HG02970 (cell line): ENCODE data around the gene KRTAP1-5.
"Not testable (repeated sequence)": the region's sequence is repeated elsewhere in the genome, so short reads cannot be mapped to it uniquely, and the experiment has no call there.

Source experiments
- ATAC-seq: cut with Tn5 transposase; IDR thresholded peaks from one replicate; pipeline ENCODE4 v1.9.1; 2021; ENCODE audit warnings: mild to moderate bottlenecking, moderate library complexity, moderate number of reproducible peaks; ENCODE audit not compliant: unreplicated experiment, low FRiP score

The KRTAP1-5 gene

GRCh38 chr17:41026715-41027471 is at the start of gene KRTAP1-5:
KRTAP1-5 (minus strand) TSS chr17:41027208; CDS start chr17:41027155, 53 bp downstream.
- ATAC-seq, result no peak

- ATAC-seq, result no peak
Measured at GRCh38 chr17:41076788-41077187, 49.8 kb upstream of the KRTAP1-5 start.

DNA sequence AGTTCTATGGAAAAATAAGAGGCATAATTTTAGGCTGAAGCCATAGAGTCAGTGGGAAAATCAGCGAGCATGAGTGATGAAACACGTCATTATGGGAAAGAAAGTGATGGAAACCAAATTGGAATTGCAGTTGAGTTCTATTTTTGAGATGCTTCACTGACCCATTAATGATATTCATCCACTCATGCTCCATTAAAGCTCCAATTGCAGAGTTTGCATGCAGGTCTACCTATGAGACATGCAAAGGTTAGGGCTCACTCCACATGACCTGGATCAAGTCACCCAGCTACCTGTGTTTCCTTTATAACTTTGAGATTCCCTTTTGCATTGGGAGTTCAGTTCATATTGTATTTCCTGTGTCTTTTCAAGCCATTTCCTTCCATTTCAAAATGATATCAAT is 46.7 kb upstream of the KRTAP1-5 start:
- ATAC-seq, result no peak

DNA sequence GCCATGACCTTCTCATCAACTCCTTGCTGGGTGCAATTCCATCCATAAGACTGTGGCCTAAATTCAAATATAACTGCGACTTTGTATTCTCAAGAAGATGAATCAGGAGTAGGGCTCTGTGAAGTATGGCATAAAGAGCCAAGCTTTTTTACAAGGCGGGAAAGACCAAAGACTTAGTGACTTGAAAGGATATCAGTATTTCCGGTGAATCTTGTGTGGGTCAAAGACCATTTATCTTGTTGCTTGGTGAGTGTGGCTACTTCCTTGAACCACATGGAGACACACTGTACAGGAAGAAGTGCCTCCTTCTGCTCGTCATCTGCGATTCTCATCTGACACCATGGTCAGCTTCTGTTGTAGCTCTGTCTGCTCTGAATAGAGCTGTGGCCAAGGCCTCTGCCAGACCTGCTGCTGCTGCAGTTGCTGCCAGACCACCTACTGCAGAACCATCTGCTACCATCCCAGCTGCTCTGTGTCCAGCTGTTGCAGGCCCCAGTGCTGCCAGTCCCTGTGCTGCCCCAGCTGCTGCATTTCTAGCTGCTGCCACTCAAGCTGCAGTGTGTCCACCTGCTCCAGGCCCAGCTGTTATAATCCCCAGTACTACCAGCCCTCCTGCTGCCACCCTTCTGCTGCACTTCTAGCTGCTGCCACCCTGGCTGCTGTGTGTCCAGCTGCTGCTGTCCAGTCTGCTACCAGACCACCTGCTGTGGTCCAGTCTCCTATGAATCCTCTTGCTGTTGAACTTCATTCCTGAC is 44.8 kb upstream of the KRTAP1-5 start:
- no peak for ATAC-seq

DNA sequence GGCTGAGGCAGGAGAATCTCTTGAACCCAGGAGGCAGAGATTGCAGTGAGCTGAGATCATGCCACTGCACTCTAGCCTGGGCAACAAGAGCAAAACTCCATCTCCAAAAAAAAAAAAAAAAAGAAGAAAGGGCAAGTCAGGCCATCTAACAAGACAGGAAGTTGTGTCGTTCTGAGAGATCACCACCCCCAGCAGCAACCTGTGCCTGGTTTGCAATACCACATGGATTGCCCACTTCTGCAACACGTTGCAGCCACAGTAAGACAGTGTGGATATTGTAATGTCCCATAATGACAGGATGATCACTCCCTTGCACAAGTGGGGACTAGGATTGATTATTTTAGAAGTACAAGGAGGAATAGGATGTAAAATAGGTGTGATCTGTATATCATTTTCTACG is 42.0 kb upstream of the KRTAP1-5 start:
- ATAC-seq, result no peak

GRCh38 chr17:41067281-41067680 is 40.3 kb upstream of the KRTAP1-5 start:
- no peak for ATAC-seq

- ATAC-seq, result no peak
Measured at GRCh38 chr17:41065829-41066624, 39.0 kb upstream of the KRTAP1-5 start, which contains the start of gene KRTAP2-4. KRTAP2-4 (minus strand) TSS chr17:41065879; CDS start chr17:41065845, 34 bp downstream.

DNA sequence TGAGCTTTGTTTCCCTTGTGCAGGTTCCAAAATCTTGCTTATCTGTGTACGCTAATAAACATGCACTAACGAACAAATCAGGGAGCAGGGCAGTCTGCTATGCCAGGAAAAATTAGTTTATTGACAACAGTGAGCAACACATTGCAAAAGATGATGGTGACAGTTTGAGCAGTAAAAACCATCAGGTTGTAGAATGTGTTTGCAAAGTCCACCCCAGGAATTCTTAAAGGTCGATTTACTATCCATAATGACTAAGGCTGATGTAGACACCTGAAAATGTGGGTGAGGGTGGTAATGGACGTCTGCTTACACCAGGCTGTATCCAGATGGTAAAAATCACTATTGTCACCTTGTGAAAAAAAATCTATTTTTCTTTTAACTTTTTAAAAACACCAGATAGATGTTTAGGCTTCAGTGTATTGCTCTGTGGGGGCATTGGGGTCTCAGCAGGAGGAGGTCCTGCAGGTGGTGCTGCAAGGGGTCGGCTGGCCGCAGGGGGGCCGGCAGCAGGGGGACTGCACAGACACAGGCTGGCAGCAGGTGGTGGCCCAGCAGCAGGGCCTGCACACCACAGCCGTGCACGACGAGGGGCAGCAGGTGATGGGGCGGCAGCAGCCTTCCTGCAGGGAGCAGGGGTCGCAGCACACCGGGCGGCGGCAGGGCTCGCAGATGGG is 38.1 kb upstream of the KRTAP1-5 start:
- not testable (repeated sequence) for ATAC-seq

DNA sequence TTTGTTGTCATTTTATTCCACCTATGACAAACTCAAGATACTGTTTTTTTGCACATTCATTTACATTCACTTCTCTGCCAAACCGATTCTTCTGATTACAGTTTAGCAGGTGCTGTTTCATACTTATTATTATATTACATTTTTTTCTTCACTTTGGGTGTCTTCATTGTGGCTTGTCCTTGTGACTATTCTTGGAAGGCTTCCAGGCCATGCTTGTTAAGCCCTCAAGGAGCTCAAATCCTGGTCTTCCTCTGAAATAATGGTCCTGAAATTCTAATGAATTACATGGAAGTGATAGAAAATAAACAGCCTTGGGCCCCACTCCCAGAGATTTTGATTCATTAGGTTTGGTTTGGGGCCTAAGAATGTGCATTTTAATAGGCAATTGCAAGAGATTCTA is 37.3 kb upstream of the KRTAP1-5 start:
- no peak for ATAC-seq

DNA sequence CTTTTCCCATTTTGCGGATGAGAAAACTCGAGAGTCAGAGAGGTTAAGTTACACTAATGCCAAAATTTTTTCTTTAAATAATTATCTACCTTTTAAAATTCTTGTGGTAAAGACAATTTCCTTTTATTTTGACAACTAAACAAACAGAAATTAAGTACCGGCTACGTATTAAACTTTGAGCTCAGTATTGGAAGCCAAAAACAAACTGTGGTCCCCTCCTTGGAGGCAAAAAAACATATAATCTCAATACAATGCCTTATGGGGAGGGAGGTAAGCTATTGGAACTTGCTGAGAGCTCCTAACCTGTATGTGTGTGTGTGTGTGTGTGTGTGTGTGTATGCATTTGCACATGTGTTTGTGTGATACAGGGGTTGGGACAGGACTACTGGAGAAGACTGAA is 36.4 kb upstream of the KRTAP1-5 start:
- ATAC-seq, result no peak

- ATAC-seq, result no peak
Measured at GRCh38 chr17:41061964-41062363, 35.0 kb upstream of the KRTAP1-5 start.

DNA sequence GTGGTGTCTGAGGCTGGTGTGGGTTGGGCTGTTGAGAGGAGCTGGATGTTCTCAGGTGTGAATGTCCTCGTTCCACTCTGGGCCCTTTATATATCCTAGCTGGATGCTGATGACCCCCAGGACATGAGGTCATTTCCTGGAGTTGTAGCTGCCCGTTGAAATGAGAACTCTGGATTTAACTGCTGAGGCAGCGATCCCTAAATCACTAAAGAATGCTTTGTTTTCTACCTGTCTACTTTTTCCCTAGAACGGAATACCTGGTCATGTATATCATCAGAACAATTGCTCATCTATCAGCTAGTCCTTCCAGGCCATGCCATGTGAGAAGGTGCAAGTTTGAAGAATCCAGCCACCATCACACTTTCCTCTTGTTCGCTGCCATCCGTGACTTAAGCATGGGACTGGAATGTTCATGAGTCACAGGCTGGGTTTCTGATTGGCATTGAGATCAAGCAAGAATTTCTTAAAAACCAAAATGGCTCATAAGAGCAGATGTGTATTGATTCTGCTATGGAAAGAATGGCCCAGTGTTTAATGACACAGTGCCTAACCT is 33.1 kb upstream of the KRTAP1-5 start, which contains the start of gene KRTAP2-3:
Gene KRTAP2-3 (minus strand): TSS at position 63 of the 553 bp plus-strand sequence. CDS start 64 bp downstream, outside the sequence.
- ATAC-seq, result no peak

DNA sequence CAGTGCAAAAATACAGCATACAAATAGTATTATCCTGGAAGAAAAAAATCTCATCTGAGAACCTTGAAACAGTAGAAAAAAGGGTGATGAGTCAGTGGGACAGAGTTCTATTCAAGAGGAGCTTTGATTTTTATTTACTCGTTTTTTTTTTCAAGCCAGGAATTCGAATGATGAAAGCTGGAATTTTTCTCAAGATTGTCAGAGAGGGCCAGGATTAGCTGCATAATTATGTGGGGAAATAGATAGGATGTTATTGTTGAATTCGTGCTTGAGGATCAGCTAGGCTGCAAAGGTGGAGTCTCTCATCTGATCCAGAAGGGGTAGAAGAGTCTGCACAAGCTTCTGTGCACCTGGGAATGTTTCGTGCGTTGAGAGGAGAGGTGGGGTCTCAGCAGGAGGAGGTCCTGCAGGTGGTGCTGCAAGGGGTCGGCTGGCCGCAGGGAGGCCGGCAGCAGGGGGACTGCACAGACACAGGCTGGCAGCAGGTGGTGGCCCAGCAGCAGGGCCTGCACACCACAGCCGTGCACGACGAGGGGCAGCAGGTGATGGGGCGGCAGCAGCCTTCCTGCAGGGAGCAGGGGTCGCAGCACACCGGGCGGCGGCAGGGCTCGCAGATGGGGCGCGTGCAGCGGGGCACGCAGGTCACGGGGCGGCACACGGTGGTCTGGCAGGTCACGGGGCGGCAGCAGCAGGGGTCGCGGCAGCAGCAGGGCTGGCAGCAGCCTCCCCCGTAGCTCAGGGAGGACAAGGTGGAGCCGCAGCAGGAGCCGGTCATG is 32.5 kb upstream of the KRTAP1-5 start:
- ATAC-seq, result not testable (repeated sequence)

- no peak for ATAC-seq
Measured at GRCh38 chr17:41058741-41059140, 31.7 kb upstream of the KRTAP1-5 start.

DNA sequence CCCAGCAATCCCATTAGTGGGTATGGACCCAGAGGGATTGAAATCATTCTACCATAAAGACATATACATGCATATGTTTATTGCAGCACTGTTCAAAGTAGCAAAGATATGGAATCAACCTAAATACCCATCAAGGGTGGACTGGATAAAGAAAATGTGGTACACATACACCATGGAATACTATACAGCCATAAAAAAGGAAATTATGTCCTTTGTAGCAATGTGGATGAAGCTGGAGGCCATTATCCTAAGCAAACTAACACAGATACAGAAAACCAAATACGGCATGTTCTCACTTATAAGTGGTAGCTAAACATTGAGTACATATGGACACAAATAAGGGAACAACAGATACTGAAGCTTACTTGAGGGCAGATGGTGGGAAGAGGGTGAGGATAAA is 30.5 kb upstream of the KRTAP1-5 start:
- ATAC-seq, result no peak

GRCh38 chr17:41055130-41055529 is 28.1 kb upstream of the KRTAP1-5 start, which contains the start of gene KRTAP2-2:
KRTAP2-2 (minus strand) TSS chr17:41055230; CDS start chr17:41055211, 19 bp downstream.
- ATAC-seq, result not testable (repeated sequence)

DNA sequence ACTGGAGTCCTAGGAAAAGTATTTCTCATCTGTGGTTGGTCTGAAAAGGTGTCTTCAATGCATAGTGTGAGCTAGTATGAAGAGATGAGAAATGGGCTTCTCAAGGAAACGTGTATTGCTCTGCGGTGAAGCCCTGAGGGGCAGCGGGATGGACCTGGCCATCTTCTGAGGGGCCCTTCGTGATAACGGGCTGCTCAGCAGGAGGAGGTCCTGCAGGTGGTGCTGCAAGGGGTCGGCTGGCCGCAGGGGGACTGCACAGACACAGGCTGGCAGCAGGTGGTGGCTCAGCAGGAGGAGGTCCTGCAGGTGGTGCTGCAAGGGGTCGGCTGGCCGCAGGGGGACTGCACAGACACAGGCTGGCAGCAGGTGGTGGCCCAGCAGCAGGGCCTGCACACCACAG is 27.5 kb upstream of the KRTAP1-5 start:
- not testable (repeated sequence) for ATAC-seq

DNA sequence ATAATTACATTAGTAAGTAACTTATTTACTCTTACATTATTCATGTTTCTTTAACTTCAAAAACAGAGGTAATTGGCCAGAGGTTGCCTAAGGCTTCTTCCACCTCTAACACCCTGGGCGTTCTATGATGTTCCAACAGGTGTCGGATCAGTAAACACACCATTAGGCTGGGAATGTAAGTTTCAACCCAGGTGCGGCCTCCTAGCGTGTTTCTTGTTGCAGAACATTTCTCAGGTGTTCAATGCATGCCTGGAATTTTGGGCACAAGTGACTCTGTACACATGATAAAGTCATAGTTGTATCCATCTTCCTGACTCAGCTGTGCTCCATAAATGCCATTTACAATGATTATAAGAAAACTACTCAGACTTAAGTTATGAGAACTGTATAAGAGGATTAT is 27.0 kb upstream of the KRTAP1-5 start:
- ATAC-seq, result no peak

- ATAC-seq, result no peak
Measured at GRCh38 chr17:41052566-41052965, 25.6 kb upstream of the KRTAP1-5 start.
